ENCODE results near the gene SUPT5H.
A peak's percentile ranks its signal among the peaks of the same experiment; 100 is the strongest.
"Not testable (repeated sequence)": the region's sequence is repeated elsewhere in the genome, so short reads cannot be mapped to it uniquely, and the experiment has no call there.

SUPT5H gene

GRCh38 chr19:39465956-39466747, 20.8 kb downstream of the SUPT5H start:
- no peak for DNase-seq (ENCODE audit: low read depth in 2 of 2)

- DNase-seq (ENCODE audit: low read depth in 2 of 2) = no peak
Observed at GRCh38 chr19:39467941-39468340, 22.6 kb downstream of the SUPT5H start.

GRCh38 chr19:39469036-39469435, 23.7 kb downstream of the SUPT5H start:
- DNase-seq (ENCODE audit: low read depth in 2 of 2) = no peak

GRCh38 chr19:39469567-39469966, 24.2 kb downstream of the SUPT5H start:
- no peak for DNase-seq (ENCODE audit: low read depth in 2 of 2)

GRCh38 chr19:39470724-39471339, 25.4 kb downstream of the SUPT5H start:
- DNase-seq (ENCODE audit: low read depth in 2 of 2) = no peak

- DNase-seq (ENCODE audit: low read depth in 2 of 2) = peak; percentile 7 to 21
Observed at GRCh38 chr19:39471756-39472536, 26.6 kb downstream of the SUPT5H start.

GRCh38 chr19:39472746-39473442, 27.5 kb downstream of the SUPT5H start:
- no peak for DNase-seq (ENCODE audit: low read depth in 2 of 2)

- DNase-seq (ENCODE audit: low read depth in 2 of 2) = no peak
Observed at GRCh38 chr19:39473443-39473960, 28.1 kb downstream of the SUPT5H start.

GRCh38 chr19:39474139-39474620, 28.8 kb downstream of the SUPT5H start:
- peak; percentile 22 to 34 for DNase-seq (ENCODE audit: low read depth in 2 of 2)

- no peak for DNase-seq (ENCODE audit: low read depth in 2 of 2)
Observed at GRCh38 chr19:39475748-39476147, 30.4 kb downstream of the SUPT5H start.

- DNase-seq (ENCODE audit: low read depth in 2 of 2) = not testable (repeated sequence)
Observed at GRCh38 chr19:39479319-39479801, 34.0 kb downstream of the SUPT5H start.

- DNase-seq (ENCODE audit: low read depth in 2 of 2) = no peak
Observed at GRCh38 chr19:39479916-39480315, 34.5 kb downstream of the SUPT5H start.

- DNase-seq (ENCODE audit: low read depth in 2 of 2) = peak; percentile 98
Observed at GRCh38 chr19:39480337-39481228, 35.2 kb downstream of the SUPT5H start, which contains the start of gene TIMM50. TIMM50 (plus strand) TSS chr19:39480838; CDS start chr19:39480854, 16 bp downstream.

- no peak for DNase-seq (ENCODE audit: low read depth in 2 of 2)
Observed at GRCh38 chr19:39481229-39481545, 35.8 kb downstream of the SUPT5H start.

- DNase-seq (ENCODE audit: low read depth in 2 of 2) = no peak
Observed at GRCh38 chr19:39481676-39482075, 36.3 kb downstream of the SUPT5H start.

GRCh38 chr19:39483141-39483540, 37.8 kb downstream of the SUPT5H start:
- DNase-seq (ENCODE audit: low read depth in 2 of 2) = no peak

- DNase-seq (ENCODE audit: low read depth in 2 of 2) = no peak
Observed at GRCh38 chr19:39489756-39490155, 44.4 kb downstream of the SUPT5H start.

GRCh38 chr19:39492225-39492624, 46.8 kb downstream of the SUPT5H start:
- DNase-seq (ENCODE audit: low read depth in 2 of 2) = no peak

GRCh38 chr19:39492788-39493187, 47.4 kb downstream of the SUPT5H start:
- DNase-seq (ENCODE audit: low read depth in 2 of 2) = no peak

GRCh38 chr19:39494661-39495060, 49.3 kb downstream of the SUPT5H start:
- DNase-seq (ENCODE audit: low read depth in 2 of 2) = no peak

Measured in stimulated activated CD8-positive, alpha-beta memory T cell treated with anti-CD3 and anti-CD28 coated beads, Interleukin-15, amount 100 ng/mL, for 48 hours (primary cell).